K562 (cell line): Measurements from ENCODE around the gene PARK7. TPM values are rescaled to one million over a fixed set of nuclear protein-coding genes. Genes with fewer than 3 reads are reported as not detected.
A peak's percentile ranks its signal among the peaks of the same experiment; 100 is the strongest.

Experiments used
- DACH1 ChIP-seq: fragments of 450-650 bp; IDR thresholded peaks from 2 replicates; pipeline ENCODE4 v1.6.1; 2018; ENCODE audit not compliant: partially characterized antibody
- DIDO1 ChIP-seq: fragments of 450-650 bp; IDR thresholded peaks from 2 replicates; pipeline ENCODE4 v1.6.1; 2016; ENCODE audit warnings: low read depth, missing biosample characterization, missing genetic modification characterization
- DMBX1 ChIP-seq: fragments of 250-450 bp; sonication (Bioruptor Pico); IDR thresholded peaks from 2 replicates; pipeline ENCODE4 v1.8.0; 2022; ENCODE audit warnings: inconsistent platforms, mild to moderate bottlenecking, moderate library complexity, borderline replicate concordance
- KDM1A ChIP-seq, 2 experiments: fragments of 450-650 bp; IDR thresholded peaks; 2 replicates each; pipeline ENCODE4 v1.6.1; 2016; ENCODE audit warnings: mild to moderate bottlenecking in 2 of 2
- NR2C1 ChIP-seq, 2 experiments: fragments of 450-650 bp; IDR thresholded peaks; 2 replicates each; pipeline ENCODE4 v1.6.1; 2017; ENCODE audit warnings: mild to moderate bottlenecking in 2 of 2, antibody characterized with exemption in 1 of 2, inconsistent platforms in 1 of 2, missing compliant biosample characterization in 1 of 2, missing genetic modification characterization in 1 of 2
- NUFIP1 ChIP-seq: fragments of 450-650 bp; IDR thresholded peaks from 2 replicates; pipeline ENCODE4 v1.6.1; 2018; ENCODE audit not compliant: partially characterized antibody
- RAD21 ChIP-seq, 2 experiments: fragments of 250-450 bp in 1 of 2; fragments of 450-650 bp in 1 of 2; sonication (Bioruptor Pico) in 1 of 2; formaldehyde crosslinking in 1 of 2; IDR thresholded peaks in 1 of 2; conservative IDR thresholded peaks in 1 of 2; 2 replicates each; pipeline versions ENCODE4 v1.4.0 to v1.8.0; 2020 to 2022; ENCODE audit warnings: mild to moderate bottlenecking in 2 of 2, moderate library complexity in 1 of 2
- RB1 ChIP-seq: fragments of 450-650 bp; IDR thresholded peaks from 2 replicates; pipeline ENCODE4 v1.6.1; 2017; ENCODE audit warnings: low read depth, mild to moderate bottlenecking
- RBM14 ChIP-seq: fragments of 200-400 bp; formaldehyde crosslinking; IDR thresholded peaks from 2 replicates; pipeline ENCODE4 v1.6.1; 2018; ENCODE audit warnings: low read depth, mild to moderate bottlenecking, low read length, moderate library complexity, borderline replicate concordance; ENCODE audit not compliant: insufficient read depth
- SMC3 ChIP-seq: conservative IDR thresholded peaks from 2 replicates; pipeline ENCODE4 v1.6.1; 2011; ENCODE audit warnings: low read depth, low read length, improper control_type of control experiment; ENCODE audit not compliant: insufficient read depth
- SPI1 ChIP-seq: IDR thresholded peaks from 2 replicates; pipeline ENCODE4 v1.6.1; 2011; ENCODE audit warnings: low read depth, low read length, control low read depth, borderline replicate concordance
- SUPT5H ChIP-seq: fragments of 450-650 bp; IDR thresholded peaks from 2 replicates; pipeline ENCODE4 v1.6.1; 2016
- polyA plus RNA-seq, 8 experiments: library from polyadenylated mRNA; depleted of rRNA in 4 of 8; stranded (reverse) in 5 of 8; unstranded in 3 of 8; fragments of >200 nt; fragmentation: Nextera tagmentation in 2 of 8; fragmentation: Illumina TruSeq in 1 of 8; extraction: Ambion mirVana in 2 of 8; extraction: Trizol in 1 of 8; gene quantifications; 2 replicates each; pipeline versions ENCODE4 v1.2.1 to v1.2.3, GENCODE V29; 2011 to 2014; ENCODE audit warnings: inconsistent platforms in 1 of 8, missing spikeins in 1 of 8
- total RNA-seq, 7 experiments: library from RNA; depleted of rRNA in 6 of 7; stranded (reverse); fragments of >200 nt in 6 of 7; fragmentation: Illumina TruSeq in 2 of 7; extraction: Trizol in 2 of 7; gene quantifications; 2 replicates each; pipeline versions ENCODE4 v1.2.1 to v1.2.3, GENCODE V29; 2011 to 2021; ENCODE audit warnings: low replicate concordance in 1 of 7
- TF ChIP-seq, protein P1 (sequence below): fragments of 450-650 bp; IDR thresholded peaks from 2 replicates; pipeline ENCODE4 v1.6.1; 2016; ENCODE audit warnings: low read depth
- TF ChIP-seq, protein P2 (sequence below): sonication (generic); formaldehyde crosslinking; IDR thresholded peaks from 2 replicates; pipeline ENCODE4 v1.8.0; 2022; ENCODE audit warnings: mild to moderate bottlenecking, missing genetic modification reagents
- TF ChIP-seq, protein P3 (sequence below): fragments of 250-450 bp; sonication (Bioruptor Pico); IDR thresholded peaks from 2 replicates; pipeline ENCODE4 v1.5.0; 2021; ENCODE audit warnings: mild to moderate bottlenecking, moderate library complexity

PARK7 gene
- total and polyA plus RNA-seq, 9 of the 15 experiments (the other 6 are each of a cell fraction or from before 2014, with no cell fraction given): 374 to 1,298 (median 484) TPM

DNA sequence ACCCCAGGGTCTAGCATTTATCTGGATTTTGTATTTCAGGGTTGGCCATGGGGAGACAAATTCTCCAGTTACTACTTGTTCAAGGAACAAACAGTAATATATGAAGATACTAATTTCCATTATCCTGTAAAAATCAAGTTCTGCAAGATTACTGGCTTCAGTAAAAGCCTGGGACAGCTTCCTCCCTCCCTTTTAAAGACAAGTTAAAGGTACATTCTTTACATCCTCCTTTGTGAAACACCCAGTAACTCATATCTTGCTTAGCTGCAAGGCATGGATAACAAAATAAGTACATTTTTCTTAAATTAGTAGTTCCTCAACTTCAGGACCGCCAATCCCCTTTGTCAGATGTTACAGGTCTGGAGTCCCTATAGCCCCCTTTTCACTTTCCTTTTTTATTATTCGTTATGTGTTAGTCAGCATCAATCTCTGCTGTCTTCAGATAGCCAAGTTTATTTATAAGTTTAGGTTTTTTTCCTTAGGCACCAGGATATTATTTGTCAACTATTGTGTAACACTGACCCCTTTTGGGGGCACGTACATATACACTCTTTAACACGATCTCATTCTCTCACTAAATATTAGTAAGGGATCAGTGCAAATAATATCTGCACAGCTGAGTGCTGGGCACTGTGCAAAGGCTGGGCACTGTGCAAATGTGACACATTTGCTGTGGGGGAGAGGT, 54.8 kb downstream of the PARK7 start (continued):
- TF ChIP-seq, protein P1, sequence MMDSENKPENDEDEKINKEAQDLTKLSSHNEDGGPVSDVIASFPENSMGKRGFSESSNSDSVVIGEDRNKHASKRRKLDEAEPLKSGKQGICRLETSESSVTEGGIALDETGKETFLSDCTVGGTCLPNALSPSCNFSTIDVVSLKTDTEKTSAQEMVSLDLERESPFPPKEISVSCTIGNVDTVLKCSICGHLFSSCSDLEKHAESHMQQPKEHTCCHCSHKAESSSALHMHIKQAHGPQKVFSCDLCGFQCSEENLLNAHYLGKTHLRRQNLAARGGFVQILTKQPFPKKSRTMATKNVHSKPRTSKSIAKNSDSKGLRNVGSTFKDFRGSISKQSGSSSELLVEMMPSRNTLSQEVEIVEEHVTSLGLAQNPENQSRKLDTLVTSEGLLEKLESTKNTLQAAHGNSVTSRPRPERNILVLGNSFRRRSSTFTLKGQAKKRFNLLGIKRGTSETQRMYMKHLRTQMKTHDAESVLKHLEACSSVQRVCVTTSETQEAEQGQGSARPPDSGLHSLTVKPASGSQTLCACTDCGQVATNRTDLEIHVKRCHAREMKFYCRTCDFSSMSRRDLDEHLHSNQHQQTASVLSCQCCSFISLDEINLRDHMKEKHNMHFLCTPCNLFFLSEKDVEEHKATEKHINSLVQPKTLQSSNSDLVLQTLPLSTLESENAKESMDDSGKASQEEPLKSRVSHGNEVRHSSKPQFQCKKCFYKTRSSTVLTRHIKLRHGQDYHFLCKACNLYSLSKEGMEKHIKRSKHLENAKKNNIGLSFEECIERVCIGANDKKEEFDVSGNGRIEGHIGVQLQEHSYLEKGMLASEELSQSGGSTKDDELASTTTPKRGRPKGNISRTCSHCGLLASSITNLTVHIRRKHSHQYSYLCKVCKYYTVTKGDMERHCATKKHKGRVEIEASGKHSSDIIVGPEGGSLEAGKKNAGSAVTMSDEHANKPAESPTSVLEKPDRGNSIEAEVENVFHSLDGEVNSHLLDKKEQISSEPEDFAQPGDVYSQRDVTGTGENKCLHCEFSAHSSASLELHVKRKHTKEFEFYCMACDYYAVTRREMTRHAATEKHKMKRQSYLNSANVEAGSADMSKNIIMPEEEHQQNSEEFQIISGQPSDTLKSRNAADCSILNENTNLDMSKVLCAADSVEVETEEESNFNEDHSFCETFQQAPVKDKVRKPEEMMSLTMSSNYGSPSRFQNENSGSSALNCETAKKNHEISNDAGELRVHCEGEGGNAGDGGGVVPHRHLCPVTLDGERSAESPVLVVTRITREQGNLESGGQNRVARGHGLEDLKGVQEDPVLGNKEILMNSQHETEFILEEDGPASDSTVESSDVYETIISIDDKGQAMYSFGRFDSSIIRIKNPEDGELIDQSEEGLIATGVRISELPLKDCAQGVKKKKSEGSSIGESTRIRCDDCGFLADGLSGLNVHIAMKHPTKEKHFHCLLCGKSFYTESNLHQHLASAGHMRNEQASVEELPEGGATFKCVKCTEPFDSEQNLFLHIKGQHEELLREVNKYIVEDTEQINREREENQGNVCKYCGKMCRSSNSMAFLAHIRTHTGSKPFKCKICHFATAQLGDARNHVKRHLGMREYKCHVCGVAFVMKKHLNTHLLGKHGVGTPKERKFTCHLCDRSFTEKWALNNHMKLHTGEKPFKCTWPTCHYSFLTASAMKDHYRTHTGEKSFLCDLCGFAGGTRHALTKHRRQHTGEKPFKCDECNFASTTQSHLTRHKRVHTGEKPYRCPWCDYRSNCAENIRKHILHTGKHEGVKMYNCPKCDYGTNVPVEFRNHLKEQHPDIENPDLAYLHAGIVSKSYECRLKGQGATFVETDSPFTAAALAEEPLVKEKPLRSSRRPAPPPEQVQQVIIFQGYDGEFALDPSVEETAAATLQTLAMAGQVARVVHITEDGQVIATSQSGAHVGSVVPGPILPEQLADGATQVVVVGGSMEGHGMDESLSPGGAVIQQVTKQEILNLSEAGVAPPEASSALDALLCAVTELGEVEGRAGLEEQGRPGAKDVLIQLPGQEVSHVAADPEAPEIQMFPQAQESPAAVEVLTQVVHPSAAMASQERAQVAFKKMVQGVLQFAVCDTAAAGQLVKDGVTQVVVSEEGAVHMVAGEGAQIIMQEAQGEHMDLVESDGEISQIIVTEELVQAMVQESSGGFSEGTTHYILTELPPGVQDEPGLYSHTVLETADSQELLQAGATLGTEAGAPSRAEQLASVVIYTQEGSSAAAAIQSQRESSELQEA: no peak
- peak; percentile 31; the same call in 1 of the 2 replicates for TF ChIP-seq SMC3
- no peak for TF ChIP-seq SPI1
- TF ChIP-seq RBM14: no peak
- TF ChIP-seq, protein P2, sequence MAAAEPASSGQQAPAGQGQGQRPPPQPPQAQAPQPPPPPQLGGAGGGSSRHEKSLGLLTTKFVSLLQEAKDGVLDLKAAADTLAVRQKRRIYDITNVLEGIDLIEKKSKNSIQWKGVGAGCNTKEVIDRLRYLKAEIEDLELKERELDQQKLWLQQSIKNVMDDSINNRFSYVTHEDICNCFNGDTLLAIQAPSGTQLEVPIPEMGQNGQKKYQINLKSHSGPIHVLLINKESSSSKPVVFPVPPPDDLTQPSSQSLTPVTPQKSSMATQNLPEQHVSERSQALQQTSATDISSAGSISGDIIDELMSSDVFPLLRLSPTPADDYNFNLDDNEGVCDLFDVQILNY (CRISPR knock-in tag): no peak
- TF ChIP-seq DACH1: peak; percentile 15
- no peak for TF ChIP-seq DMBX1 (CRISPR knock-in tag)
- no peak for TF ChIP-seq NUFIP1
- TF ChIP-seq RB1: no peak
- TF ChIP-seq NR2C1 (IDR thresholded peaks at IDR 0.05): no peak
- no peak for TF ChIP-seq NR2C1 (tag; IDR thresholded peaks at IDR 0.05)
- peak; percentile 39 to 75; a peak in 3 of 4 replicates for TF ChIP-seq RAD21 (CRISPR knock-in tag; conservative IDR thresholded peaks at IDR 0.05 in 1 of 2, IDR thresholded peaks at IDR 0.05 in 1 of 2)
- 0 out of 4 replicates have a peak, but pooled peaks of 1 of the 2 experiments have one; percentile 16 for TF ChIP-seq KDM1A (IDR thresholded peaks at IDR 0.05)
- no peak for TF ChIP-seq DIDO1
- TF ChIP-seq, protein P3, sequence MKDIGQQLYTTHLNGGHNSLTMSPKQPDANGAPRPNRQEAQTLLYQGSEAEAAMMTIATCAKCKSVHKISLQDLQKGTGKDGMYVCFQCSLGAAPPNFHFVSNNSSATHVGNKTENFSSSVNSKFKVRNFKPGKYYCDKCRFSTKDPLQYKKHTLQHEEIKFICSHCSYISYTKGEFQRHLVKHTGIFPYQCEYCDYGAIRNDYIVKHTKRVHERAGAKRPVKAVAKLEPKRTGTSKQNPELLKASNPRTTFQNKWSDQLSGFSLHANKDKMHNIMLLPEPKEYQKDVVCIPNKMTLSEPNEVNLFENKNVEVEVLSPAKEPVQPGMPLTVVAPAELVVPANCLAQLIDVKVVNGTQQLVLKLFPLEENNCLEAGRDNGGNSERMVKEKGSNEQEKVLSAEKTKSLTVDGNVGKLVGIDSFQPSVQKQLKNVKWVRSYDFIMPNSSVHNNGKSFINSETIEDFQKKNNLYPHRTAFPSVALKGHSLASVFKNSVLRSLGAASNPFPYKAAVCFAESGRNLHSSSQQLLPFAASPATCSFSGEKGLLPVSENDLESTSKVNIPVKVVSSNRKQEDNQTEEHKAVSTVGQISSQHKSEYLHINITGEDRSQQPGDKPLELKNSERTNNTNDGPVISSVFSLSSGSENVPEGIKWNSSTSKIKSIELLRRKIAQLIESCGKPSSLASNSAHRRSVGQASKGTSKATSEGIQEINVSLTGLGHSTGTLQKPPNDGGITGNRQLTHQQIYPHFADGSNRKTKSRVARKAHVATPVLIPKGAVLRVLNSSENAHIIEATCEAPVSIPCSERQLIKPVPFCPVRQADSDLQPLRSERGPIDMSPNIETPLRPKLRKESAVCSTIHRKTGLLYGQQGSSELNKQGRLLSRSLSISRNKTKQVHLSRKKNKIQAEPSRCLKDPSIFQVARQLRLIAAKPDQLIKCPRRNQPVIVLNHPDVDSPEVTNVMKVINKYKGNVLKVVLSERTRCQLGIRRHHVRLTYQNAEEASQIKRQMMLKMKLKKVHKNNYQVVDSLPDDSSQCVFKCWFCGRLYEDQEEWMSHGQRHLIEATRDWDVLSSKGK (CRISPR knock-in tag): no peak
- TF ChIP-seq SUPT5H: no peak
